ENCODE data around the gene C1QTNF2.

Gene C1QTNF2, protein sequence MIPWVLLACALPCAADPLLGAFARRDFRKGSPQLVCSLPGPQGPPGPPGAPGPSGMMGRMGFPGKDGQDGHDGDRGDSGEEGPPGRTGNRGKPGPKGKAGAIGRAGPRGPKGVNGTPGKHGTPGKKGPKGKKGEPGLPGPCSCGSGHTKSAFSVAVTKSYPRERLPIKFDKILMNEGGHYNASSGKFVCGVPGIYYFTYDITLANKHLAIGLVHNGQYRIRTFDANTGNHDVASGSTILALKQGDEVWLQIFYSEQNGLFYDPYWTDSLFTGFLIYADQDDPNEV

DNA sequence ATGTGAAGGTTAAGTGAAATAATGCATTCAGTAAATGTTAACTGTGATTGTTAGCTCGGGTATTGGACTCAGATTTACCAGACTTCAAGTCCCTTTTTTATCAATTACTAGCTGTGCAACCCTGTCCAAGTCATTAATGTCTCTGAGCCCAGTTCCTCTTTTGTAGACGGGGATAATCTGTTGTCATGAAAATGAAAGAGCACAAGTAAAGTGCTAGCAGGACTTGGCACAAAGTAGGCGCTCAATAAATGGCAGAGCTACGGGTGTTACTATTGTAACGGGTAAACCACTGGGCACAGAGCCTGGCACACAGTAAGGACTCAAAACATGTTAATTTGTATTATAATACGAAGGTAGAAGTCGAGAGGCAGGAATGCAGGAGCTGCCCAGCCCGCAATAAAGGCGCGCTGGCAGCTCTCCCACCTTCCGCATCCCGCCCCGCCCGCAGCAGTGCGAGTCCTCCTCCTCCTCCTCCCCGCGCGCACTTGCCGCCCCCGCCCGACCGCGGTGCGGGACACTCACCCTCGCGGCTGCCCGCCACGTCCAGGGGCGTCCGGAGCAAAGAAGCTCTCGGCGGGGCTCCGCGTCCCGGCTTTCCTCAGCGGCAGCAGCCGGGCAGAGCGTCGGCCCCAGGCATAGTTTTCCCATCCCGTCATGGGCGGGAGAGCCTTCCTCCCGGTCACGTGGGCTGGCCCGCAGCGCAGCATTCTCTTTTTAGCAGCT lies at the start of gene C1QTNF2:
C1QTNF2 (minus strand) TSS at position 637 of the 723 bp plus-strand sequence. CDS start 15,615 bp downstream, outside the sequence.
- DNase-seq, result no peak

DNA sequence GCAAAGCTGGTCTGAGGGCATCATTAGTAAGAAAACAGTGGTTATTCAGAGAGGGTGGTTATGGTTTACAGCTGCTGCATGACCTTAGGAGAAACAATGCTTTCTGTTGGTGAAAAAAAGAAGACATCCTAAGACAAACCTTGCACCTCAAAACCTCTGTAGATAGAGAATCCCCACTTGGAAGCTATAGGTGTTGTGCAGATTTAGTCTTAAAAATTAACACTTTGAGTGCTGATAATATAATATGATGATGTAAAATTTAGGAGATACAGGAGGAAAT lies 49.8 kb upstream of the C1QTNF2 start:
- DNase-seq, result no peak

DNA sequence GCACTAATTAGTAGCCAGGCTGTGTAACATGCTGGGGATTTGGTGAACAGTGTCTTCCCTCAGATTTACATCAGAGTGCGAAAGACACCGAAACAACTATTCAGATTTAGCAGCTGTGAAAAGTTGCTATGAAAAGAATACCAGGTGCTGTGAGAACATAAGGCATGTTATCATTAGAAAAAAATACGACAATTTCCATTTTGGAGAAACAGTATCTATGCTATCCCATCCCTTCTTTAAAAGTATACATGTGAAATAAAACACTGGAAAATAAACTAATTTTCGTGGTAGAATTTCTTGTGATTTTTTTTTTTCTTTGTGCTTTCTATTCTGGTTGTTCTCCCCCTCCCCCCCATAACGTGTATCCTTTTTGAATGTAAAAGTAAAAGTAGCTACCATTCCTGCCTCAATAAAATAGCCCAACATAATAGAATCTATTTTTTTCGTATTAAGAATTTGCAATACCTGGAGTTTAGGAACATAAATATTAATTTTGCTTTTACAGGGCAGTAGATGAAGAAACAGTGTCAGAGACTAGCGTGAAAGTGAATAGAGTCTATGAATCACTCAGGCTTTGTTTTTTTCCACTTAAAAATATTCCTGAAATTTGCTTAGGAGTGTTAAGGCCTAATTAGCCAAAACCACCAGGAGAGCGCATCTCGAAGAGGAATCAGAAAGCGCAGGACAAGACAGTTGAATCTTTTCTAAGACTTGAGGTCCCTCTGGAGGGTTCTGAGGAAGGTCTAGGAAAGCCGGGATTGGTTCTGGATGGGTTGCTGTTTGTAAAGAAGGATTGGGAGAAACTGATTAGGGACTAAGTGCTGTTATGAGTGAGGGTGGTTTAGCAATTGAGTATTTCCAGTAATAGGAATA lies 49.3 kb upstream of the C1QTNF2 start:
- DNase-seq, result no peak

DNA sequence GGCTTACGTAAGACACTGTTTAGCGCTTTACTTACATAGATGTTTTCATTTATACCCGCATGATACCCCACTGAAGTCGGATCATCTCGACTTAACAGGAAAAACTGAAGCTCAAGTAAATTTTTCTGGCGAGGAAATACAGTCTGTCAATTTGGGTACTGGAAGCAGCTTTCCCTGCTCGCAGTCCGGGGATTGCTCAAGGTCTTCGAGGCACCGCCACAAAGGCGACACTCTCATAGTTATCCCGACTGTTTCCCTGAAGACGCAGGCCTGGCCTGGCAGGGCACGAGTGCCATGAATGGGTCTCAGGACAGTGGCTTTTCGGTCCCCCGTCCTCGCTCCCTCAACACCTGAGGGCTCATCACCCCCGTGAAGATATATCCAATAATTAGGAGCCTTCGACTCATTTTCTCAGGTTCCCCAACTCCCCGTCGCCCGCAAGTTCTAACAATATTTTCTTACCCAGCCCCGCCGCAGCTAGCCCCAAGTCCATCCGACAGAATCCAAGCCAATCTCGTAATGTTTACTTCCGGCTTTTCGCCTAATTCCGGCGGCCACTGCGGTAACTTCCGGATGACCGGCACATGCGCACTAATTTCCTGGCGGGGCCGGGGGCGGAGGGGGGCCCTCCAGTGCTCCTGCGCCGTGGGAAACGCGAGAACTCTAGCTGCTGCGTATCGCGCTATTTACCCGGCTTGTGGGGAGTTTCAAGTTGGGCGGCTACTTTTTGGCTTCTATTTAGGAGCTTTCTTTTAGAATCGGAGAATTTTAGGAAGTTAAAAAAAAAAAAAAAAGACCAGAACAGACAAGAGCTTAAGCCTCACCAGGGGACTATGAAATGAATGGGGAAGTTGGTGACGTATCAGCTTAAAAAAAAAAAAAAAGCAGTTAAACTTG lies 48.4 kb upstream of the C1QTNF2 start, which contains the start of gene SLU7:
SLU7 (minus strand) TSS at position 521 of the 897 bp plus-strand sequence. CDS start 3,787 bp downstream, outside the sequence.
- peak; percentile 36 for DNase-seq

DNA sequence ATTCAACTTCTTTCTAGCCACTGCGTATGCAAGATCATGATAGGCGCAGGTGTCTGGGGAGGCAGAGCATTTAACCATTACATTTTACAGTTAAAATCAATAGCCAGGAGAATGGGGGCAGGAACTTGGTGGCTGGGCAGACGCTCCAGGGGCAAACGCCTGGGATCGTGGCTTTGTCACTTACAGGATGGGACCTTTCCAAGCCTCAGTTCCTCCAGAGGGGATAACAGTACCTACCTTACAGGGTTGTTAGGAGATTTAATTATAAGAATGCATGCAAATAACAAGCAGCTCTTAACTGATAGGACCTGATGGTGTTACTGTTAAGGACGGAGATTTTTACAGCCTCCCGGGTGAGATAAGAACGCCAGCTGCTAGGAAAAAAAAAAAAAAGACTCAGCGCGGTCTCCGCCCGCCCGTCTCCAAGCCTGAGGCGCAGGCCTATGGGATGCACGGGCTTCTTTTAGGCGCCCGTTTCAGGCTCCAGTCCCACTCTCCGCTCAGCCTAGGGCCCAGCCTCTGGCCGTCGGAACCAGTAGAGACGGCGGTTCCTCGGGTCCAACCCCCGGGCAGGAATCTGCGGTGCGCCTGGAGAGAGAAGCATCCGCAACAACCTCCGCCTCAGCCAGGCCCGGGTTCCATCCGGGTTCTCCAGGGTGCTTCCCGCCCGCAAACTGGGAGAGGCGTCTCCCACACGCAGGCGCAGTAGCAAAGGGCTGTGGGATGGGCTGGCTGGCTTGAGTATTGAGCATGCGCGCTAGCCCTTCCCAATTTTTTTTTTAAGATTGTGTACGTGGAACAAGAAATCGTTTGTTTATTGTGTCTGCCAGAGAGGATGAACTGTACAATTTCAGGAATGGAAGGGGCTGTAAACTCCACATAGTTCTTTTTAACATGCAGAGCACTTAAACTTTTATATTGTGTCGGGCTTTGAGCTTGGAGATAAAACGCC lies 29.3 kb upstream of the C1QTNF2 start, which contains the start of gene FAM200C:
FAM200C (minus strand) TSS at position 653 of the 952 bp plus-strand sequence. CDS start 4,564 bp downstream, outside the sequence.
- DNase-seq, result peak; percentile 34

DNA sequence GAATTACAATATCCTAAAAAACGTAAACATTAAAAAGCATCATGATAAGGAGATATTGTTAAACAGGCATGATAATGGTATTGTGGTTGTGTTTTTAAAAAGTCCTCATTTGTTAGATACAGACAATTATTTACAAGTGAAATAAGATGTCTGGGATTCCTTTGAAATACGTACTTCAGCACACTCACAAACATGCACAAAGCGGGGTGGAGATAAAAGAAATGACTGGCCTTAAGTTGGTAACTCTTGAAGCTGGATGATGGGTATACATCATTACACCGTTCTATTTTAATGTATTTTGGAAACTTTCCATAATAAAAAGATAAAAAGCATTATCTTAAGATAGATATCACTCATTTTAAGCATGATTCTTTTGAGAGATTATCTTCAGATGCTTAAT lies 28.4 kb upstream of the C1QTNF2 start:
- no peak for DNase-seq

DNA sequence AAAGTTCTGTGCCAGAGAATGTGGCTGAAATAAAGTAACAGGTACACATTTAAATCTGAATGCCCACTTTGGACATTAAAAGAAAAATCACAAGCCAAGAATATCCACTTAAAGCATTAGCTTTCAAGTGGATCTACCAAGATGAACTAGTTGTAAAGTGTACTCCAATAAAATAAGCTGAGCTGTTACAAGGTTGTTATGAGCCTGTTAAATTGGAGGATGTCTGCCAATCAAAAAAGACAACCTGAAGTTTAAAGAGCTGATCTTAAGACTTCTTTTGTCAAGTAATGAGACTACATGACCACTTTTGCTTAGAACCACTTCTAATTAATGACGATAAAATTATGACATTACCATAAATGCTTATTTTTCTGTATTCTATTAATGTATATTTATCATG lies 27.1 kb upstream of the C1QTNF2 start:
- DNase-seq, result no peak

DNA sequence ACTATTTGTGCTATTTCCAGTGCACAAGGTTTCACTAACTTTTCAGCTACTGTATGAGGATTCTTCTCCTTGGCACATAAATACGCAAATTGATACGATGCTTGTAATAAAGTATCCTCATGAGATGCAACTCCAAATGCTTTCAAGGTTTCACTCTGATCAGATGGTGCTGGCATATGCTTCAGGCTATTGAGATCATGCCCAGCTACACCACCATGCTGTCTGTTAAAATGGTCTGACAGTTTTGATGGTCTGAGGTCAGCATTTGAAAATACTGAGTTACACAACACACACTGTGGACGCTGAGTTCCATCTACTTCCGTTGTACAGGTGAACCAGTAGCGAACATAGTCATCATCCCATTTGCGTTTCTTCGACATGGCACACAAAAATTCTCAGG lies 24.7 kb upstream of the C1QTNF2 start:
- no peak for DNase-seq

DNA sequence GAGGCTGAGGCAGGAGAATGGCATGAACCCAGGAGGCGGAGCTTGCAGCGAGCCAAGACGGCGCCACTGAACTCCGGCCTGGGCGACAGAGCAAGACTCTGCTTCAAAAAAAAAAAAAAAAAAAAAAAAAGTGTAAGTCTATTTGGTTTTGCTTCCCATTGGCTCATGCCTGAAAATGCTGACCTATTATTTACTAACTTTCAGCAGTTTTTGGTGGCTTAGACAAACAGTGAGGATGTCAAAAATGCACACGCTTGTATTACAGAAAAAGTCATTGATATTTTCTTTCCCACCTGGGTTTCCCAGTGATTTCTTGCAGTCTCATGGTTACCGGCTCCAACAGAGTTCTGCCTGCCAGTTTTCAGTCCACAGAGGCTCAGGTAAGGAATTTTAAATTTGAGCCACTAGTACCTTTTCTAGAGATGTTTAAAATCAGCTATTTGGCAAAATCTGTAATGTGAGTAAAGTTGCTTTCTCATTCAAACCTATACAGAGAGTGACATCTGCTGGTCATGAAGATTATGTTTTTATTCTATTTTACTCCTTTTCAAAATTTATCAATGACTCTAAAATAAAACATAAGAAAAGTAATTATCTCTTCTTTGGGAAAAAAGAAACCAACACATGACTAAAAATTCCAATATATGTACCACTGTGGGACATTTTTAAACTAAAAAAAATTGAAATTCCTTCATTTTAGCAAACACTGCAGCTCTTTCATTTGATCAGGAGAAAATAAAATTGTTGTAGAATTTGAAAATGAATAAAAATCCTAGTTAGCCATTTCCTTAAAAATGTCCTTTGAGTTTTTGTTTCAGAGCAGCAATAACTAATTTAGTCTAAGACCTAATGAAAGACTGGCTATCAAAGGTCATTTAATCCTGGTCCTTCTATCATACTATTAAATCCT lies 20.6 kb upstream of the C1QTNF2 start:
- DNase-seq, result no peak

DNA sequence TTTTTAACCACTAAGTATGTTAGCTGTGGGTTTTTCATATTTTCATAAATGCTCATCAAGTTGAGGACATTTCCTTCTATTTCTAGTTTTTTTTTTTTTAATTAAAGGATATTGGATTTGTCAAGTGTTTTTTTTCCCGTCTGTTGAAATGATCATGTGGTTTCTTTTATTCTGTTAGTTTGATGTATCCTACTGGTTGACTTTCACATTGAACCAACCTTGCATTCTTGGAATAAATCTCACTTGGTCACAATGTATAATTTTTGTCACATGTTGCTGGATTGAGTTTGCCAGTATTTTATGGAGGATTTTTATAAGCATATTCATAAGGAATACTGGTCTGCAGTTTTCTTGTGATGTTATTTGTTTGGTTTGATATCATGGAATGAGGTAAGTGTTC lies 17.0 kb upstream of the C1QTNF2 start:
- DNase-seq, result no peak

DNA sequence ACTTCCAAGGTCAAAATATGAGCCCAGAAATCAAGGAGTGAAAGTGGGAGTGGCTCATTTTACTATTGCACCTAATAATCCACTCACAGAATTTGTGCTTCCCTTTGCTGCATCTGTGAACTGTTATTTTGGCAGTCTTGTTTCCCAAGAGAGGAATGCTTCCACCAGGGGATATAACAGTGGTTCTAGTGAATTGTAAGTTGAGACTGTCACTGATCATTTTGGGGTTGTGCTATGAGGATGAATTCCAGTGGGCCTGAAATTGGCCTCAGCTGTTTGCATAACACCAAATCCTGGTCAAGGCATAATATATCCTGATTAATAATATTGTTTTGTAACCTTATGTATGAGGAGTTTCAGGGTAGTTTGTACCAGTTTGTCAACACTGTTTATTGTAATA lies 15.1 kb upstream of the C1QTNF2 start:
- no peak for DNase-seq

DNA sequence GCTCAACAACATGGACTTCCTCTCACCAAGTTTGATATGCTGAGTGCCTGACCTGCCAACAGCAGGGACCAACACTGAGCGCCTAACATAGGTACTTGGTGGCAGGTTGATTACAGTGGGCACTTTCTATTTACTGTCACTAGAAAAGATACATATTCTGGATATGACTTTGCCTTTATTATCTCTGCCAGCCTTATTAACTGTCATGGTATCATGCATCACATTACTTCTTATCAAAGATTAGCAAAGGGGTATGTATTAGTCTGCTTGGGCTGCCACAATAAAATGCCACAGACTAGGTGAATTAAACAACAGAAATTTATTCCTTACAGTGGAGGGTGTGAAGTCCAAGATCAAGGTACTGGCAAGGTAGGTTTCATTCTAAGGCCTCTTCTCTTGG lies 14.3 kb upstream of the C1QTNF2 start:
- no peak for DNase-seq

DNA sequence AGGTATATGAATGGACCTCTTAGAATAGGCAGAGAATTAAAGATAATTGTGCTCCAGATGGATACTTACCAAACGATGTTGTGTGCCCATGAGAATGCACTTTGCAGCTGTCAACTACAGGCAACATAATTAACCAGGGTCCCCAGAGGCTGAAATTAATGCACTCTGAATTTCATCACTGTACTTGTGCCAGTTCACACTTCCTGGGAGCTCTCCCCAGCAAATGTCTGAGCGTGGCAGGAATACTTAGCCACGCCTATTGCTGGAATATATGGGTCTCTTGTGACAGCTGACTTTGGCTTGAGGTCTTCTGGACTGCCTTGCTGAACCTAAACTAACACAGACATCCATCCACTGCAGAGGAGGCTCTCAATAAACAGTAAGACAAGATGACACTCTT lies 11.9 kb upstream of the C1QTNF2 start:
- no peak for DNase-seq

DNA sequence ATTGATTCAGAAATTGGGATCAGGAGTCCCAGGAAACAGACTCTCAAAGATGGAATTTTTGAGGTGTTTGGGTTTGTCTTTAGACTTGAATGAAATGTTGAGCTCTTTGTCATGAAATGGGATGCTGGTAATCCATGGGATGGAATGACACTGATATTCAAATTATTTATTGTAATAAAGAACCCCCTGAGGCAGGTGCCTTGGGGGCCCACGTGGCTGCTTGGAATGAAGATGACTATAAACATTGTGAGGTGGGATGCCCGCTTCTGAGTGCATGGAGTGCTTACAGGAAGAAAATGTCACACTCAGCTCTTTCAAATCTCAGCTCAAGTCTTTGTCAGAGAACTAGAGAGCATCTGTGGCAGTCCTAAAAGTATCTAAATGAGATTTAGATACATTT lies 9.6 kb upstream of the C1QTNF2 start:
- no peak for DNase-seq

DNA sequence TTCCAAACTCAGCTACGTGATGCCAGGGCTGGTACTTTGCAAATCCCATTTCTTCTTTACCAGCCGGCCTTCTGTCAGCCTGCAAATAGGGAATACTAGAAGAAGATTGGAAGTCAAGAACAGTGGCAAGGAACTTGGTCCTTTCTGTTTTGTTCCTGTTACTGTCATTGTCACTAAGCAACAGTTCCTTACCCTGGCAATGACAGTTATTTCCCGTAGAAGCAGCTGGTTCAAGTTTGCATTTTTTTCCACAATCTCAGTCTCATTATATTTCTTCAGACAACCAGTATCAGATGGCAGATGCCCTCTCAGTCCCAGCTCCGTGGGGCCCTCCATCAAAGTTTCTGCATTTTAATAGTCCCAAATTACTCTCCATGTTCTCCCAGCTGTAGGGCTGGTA lies 9.1 kb upstream of the C1QTNF2 start:
- DNase-seq, result no peak

DNA sequence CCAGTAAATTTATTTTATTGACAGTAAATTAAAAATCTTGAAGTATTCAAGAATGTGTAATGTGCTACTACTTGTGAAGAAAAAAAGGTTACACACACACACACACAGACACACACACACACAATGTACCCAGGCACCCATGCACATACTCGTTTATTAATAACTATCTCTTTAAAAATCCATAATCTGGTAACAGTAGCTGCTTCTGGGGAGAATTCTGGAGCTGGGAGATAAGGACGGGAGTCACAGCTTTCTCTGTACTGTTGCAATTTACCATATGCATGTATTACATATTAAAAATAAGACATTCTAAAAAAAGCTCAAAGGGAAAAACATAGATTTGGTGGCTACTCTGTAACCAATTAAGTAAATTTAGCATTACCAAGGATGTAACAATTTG lies 7.9 kb upstream of the C1QTNF2 start:
- no peak for DNase-seq

DNA sequence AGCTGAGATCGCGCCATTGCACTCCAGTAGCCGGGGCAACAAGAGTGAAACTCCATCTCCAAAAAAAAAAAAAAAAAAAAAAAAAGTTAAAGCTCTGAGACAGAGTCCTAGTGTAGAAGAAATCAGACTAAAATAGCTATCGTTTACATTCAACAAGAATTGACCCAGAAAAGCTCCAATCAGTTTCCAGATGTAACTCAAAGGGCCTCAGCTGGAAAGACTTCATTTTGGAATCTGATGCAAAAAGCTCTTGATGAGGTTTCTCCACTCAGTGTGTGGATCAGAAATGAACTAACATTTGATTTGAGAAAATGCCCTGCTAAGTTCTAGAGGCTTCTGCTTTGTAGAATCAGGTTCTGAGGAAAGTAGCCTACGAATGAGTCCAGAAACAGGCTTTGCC lies 7.2 kb upstream of the C1QTNF2 start:
- DNase-seq, result no peak

DNA sequence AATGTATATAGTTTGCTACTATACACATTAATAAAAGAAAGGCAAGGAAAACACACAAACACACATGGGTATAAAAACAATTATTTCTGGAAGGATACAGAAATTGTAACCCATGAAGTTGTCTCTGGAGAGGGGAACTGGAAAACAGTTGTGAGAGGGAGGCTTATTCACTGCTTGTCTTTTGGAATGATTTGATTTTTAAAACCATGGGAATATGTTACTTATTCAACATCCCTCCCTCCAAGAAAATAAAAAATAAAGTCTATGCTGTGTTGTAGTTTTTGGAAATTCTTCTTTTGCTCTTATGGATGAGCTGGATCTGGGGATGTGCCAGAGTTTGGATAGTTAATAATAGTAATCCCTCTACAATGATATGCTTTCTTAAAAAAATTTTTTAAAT lies 6.0 kb upstream of the C1QTNF2 start:
- no peak for DNase-seq

DNA sequence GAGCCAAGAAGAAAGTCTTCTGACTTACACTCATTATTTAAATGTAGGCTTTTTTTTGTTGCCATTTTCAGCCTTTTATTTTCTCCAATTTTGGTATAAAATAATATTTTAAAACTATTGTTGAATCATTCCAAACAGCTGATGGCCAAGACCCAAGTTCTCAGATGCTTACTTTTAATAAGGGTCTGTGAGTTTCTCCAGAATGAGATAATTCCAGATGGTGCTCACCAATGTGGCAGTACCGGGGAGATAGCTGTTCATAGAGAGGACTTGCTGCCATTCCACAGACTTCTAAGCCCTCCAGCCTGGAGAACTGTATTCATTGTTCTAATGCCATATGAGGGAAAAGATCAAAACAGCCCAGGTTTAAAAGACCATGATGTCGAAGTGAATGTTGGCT lies 5.3 kb upstream of the C1QTNF2 start:
- DNase-seq, result no peak

DNA sequence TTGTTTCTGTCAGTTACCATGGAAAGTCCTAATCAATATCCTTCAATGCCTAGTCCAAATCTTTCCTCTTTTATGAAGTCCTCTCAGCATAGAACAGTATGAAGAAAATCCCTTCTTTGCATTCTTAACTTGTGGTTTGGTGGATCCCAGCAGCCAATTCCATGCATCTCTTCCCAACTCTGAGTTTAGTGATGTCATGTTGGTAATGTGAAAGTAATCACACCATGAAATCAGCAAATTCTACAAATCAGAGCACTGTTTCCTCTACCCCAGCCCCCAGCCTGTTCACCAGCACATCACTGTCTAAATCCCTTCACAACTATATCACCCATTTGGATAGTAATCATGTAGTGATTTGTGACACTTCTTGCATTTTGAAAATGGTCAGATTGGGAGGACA lies 4.7 kb upstream of the C1QTNF2 start:
- DNase-seq, result no peak
